ENCODE measurements around the gene DNER.

The DNER gene

DNA sequence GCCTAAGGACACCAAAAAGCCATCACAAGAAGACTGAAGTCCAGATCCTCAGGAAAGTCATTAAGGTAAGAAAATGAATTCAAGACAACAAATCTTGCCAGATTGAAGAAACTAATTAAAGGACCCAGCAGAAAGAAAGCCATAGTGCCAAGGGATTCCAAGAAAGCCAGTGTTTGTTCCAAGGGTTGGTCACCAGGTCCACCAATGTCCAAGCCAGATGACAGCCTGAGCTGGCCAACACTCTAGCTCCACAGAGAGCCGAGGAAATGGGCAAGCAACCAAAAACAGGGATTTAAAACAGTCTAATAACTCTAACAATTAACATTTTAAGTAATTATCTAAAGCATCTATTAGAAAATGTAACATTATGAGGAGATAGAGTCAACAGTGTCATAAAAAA is 49.2 kb downstream of the DNER start:
- no peak for ATAC-seq

DNA sequence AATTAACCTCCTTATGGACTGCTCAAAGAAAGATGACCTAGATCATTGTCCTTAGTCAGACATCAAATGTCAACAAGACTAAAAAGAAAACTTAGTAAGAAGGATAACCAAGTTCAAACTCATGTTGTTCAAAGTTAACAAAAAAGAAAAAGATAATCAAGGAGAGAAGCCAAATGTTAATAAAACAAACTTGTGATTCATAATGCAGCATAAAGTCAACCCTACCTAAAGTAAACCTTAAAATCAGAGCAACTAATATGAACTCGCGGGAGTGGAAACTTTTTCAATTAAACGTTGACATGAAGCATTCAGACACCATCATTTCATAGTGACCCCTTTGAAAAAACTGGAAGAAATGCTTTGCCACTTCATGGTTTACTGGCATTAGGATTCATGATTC is 52.9 kb downstream of the DNER start:
- ATAC-seq: no peak

DNA sequence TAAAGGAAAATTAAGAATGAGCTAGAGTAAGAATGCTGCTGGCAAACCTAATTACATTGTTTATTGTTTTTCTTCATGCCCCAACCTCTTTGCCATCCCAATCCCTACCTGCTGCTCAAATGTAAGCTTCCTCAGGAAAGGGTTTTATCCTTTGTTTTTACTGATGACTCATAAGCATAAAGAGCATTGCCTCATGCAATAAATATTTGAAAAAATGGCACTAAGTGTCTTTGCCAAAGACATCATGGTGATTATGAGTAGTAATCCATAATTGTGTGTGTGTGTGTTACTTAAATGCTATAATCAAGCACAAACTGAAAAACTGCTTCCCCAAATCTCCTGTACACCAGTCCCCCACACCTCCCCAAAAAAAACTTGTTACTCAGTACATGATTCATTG is 53.4 kb downstream of the DNER start:
- ATAC-seq: no peak

DNA sequence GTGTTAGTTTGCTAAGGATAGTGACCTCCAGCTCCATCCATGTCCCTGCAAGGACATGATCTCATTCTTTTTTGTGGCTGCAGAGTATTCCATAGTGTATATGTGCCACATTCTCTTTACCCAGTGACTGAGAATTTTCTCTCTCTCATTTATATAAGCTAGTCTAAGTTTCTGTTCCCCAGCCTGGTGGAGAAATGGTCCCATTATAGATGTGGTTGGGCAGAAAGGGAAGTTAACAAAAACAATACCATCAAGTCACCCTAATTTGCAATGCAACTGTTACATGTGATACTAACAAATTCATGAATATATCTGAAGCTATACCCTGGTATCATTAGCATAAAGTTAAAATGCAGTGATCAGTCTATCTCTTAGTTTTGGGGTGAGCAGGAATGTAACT is 54.0 kb downstream of the DNER start:
- ATAC-seq: no peak

DNA sequence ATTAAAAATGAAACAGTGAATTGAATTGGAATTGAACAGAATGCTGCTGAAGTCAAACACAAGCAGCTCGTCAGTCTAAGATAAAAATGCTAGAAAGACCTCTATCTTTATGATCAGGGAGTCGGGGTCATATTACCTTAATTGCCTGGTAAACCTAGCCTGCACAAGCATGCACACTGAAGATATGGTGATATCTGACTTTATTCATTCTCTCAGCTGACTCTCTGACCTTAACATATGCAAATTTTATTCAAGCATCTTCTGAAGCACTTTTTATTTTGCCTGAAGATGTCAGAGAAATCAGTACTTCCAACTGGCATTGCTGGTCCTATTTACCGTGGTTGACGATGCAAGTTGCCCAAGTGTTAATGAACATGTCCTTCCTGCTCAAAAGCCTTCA is 56.4 kb downstream of the DNER start:
- ATAC-seq: no peak

DNA sequence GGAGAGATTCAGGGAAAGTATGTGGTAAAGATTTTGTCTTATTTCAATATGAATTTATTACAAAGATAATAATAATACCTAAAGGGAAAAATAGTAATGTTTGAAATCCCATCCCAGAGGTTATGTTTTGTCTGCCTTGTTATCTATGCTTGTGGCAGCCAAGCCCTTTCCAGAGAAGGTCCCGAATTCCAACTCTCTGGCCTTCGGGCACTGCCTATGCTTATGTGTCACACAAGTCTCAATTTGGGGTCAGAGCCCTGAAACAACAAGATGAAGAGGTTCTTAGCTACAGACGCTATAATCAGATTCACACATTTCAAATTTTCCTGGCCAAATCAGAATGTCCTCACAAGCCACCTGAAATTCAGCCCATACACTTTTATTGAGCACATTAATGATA is 59.9 kb downstream of the DNER start:
- no peak for ATAC-seq

DNA sequence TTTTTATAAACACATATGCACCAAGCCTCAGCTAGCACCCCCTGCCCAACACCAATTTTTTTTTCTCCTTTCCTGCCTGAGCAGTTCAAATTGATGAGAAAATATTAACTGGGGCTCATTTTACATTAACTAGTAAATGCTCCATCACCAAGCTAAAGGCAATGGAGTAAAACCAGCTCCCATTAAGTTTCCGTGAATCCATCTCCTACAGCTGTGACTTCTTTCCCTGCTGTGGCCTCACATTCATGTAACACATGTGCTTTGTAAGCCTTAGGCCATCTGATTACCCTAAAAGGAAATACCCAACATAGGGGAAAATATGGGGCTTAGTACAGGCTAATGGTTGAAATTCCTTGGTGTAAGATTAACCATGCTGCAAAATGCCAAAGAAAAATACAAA is 60.8 kb downstream of the DNER start:
- ATAC-seq: no peak

DNA sequence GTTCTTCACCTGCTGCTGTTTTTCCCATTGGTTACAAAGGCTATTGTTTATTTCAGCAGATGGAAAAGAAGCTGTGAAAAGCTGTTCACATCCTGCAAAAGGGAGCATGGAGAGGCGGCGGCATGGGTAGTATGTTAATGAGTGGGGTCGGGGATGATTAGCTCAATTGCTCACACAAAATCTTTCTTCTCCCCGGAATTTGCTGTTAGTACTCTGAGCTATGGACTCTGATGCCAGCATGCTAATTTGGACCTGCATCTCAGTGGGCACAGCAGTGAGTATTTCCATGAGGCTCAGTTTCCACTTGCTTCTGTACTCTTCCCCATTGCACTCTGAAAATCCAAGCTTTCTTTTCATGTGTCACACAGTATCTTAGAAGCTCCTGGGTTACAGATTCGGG is 61.6 kb downstream of the DNER start:
- no peak for ATAC-seq

DNA sequence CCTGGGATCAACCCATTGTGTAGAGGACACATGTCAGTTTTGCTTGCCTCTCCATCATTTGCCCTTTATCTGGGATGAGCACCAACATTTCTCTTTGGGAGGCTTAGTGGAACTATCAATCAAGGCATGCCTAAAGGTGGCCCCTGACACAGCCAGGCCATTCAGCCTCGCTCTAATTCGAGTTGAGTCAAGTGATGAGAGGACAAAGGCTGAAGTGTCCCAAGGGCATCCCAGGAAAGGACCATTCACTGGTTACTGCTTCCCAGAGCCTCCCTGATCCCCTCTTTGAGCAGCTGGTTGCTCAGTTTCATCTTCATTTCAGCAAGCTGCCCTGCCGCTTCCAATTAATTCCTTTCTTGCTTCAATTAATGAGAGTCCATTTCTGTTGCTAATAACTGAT is 63.5 kb downstream of the DNER start:
- ATAC-seq: no peak

DNA sequence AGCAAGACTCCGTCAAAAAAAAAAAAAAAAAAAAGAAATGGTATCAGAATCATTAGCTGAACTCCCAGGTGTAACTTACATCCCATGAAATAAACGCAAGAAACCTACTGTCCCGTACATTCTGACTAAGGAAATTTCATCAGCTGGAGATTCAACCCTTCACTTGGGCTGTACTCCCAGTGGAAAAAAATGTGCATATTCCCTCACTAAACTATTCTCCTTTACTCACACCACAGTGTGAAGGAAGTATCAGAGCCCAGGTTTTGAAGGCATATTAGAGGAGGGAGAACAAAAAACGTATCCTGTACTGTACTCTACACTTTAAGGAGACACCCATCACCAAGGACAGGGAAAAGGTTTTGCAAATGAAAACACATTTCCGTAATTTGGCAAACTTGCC is 64.3 kb downstream of the DNER start:
- ATAC-seq: no peak

DNA sequence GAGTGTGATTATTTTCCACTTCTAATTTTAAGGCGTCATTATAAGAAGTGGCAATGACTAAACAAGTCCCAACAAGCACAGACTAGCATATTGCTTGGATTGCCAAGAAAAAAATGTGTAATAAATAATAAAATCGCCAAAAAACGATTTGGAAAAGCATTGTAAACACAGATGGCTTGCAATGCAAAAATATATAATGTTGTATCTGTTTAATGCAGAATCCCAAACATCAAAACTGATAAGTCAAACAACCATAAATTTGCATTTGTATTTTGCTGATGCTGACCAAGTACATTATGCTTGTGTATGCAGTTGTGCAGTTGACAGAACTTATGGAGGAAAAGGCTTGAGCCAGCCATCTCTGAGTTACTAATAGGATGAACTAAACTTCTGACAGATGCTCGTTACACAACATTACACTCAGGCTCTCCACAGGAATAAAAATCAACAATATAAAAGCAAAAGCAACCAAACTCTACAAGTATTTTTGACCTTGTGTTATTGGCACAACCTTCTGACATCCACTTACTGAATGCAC is 68.1 kb downstream of the DNER start:
- no peak for ATAC-seq

DNA sequence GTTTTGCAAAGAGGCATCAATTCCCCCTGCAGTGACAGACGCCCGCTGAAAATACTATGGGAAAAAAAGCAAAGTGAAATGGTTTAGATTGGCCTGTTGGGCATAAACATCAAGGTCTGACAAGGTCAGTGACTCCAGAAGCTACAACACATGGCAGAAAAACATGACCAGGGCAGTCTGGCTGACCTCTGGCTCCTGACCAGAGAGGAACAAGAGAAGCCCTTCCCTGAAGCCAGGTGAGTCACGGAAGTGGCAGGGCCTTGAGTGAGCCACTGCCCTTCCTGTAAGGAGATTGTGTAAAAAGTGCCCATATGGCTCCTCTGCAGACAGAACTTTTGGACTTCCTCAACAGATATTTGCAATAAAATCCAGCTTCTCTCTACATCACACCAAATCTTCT is 72.0 kb downstream of the DNER start:
- no peak for ATAC-seq

DNA sequence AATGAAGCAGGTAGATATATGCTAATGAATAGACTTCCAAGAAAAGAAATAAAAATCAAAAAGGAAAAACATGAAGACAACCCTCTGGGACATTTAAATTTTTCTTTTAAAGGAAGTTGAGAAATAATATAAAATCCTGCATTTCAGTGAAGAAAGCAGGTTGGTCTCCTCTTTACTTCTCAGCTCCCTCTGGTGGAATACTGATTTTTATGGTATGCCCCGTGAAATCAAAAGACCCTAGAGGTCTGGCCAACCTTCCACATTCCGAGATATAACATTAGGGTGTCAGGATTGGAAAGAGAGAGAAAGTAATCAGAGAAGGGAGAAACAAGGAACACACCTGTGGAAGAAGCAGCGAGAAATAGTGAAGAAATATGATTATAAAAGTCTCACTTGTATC is 72.7 kb downstream of the DNER start:
- ATAC-seq: no peak

DNA sequence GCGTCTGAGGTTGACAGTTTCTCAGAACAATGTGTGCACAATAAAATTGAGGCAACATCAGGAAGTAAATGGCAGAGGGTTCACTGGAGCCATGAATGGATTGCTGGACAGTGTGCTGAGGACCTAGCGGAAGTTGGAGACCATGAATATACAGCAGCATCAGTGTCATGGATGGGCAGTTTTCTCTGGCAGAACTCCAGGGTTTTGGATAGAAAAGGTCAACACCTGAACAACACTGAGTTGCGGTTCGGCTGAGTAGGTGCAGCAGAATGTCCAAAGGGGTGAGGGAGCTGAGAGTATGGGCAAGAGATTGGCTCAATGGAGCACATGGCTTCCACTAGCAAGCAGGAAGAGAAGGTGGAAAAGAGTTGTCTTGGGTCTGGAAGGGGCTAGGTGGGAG is 73.7 kb downstream of the DNER start:
- no peak for ATAC-seq

DNA sequence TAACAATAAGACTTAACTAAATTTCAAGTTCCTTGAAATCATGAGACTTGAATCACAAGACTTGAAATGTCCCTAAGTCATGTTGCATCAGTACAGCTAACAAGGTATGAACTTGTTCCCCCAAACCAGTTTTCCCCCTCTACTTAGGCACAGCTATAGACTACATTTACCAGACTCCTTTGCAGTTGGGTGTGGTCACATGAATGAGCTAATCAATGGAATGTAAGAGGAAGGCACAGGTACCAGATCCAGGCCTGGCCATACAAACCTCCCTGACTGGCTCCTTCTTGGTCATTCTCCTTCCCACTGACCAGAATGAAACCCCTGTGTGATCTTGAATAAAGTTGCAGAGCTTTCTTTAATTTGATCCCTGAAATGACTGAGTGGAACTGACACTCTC is 77.8 kb downstream of the DNER start:
- no peak for ATAC-seq

DNA sequence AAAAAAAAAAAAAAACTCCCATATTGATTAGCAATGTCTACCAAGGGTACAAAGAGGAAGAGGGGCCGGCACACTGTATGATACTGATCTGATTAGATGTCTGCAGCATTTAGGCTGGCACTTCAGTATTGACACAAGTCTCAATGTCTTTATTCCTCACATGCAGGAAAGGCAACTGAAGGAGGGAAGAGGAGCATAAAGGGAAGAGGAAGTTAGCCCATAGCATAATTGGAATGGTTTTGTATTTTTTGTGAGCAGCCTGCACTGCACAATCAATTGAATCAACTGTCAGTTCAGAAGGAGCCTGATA is 79.0 kb downstream of the DNER start:
- ATAC-seq: no peak

DNA sequence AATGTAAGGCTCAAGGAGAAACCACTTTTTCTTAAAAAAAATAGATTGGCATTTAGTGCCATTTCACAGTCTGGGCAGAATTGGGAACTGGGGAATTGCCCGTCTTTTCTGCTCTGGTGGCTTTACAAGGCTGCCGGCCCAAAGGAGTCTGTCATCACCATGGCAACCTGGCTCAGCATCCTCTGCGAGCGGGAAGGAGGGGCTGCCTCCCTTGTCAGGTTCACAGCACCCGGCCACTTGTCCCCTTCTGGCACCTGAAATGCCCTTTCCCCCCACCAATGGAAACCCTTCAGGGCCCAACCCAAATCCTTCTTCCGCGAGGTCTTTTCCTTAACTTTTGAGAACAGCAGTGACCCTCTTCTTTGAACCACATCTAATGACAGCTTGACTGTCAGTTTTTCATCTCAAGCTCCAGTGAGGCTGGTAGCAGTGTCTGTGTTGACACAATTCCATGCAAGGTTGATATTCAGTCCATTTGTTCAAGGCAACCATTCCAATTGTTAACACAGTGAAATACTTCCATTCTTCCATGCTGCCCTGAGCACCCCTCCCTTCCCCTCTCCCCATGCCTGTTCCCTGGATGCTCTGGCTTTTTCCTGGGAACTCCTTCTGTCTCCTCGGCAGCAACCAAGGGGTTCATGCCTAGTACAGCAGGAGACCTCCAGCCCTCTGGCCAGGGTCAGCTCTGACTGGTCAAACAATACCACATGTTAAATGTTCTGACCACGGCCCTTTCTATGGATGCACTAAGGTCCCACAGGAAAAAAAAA is 79.6 kb downstream of the DNER start:
- ATAC-seq: no peak

DNA sequence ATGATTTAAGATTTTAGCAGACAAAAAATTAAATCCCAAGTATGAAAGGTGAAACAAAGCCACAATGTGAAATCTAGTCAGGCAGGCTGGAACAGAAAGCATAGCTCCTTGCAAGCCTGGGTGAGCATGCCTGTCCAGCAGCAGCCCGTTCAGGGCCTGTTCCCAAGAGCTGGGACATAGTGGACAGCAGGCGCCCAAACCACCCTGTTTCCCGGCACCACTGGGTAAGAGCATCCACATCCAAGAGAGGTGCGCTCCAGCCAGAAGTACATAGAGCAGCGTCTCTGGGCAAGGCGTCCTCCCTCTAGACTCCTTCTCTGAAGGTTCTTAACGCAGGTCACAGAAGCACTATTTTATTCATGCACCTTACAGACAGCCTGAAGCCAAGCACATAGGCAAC is 80.8 kb downstream of the DNER start:
- ATAC-seq: no peak

DNA sequence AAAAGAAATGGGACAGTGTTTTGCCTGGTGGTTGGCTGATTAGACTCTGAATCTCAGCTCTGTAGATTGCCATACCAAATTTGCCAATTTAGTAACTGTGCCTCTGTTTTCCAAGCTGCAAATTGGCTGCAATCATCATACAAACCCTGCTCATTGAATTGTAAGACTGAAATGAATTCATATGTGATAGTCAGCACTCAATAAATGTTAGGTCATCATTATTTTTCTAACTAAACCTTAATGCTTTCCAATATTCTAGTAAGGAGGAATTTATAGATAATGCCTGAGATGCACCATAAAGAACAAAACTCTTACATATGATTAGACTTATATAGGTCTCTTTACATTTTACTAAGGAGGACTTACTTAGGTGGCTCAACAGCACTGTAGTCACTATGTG is 85.3 kb downstream of the DNER start:
- no peak for ATAC-seq

DNA sequence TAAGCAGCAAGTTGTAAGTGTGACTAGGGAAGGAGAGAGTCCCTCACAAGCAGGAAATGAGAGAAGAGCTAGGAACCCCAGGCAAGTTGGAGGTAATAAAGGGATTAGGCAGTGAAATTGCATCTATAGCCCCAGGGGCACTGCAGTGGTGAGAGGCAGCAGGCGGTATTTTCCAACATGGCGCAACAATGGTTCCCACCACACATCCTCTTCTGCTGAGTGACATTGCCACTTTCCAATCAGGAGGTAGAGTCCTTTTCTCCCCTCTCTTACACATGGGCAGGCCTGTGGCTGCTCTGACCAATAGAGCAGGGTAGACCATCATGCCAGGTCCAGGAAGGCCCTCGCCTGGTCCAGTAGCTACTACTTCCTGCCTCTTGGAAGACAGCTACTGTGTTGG is 86.6 kb downstream of the DNER start:
- no peak for ATAC-seq

DNA sequence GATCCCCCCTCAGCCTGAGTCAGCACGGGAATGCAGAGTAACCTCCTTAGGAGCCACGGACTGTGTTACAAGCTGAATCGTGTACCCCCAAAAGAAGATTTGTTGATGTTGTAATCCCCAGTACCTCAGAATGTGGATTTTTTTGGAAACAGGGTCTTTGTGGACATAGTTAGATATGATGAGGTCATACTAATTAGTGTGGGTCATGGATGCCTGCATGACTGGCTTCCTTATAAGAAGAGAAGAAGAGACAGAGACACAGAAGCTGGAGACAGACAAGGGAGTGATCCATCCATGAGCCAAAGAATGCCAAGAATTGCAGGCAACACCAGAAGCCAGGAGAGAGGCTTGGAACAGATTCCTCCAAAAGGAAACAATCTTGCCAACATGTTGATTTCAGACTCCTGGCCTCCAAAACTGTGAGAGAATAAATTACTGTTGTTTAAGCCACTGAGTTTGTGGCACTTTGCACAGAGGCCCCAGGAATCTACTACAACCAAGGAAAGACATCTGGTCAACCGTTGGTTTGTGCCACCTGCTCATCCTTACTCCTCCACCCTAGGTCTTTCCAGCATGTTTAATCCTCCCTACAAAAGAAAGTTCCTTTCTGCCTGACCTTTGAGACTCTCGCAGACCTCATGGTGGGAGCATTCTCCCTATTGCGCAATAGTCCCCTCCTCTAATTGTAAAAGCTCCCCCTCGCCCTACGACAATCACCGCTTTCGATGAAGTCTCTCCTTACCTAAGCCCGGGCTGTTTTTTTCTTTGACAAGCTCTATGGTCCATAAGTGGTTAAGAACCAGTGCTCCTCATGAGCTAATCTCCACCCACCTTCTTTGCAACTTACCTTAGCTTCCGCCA is 91.6 kb downstream of the DNER start:
- ATAC-seq: no peak

DNA sequence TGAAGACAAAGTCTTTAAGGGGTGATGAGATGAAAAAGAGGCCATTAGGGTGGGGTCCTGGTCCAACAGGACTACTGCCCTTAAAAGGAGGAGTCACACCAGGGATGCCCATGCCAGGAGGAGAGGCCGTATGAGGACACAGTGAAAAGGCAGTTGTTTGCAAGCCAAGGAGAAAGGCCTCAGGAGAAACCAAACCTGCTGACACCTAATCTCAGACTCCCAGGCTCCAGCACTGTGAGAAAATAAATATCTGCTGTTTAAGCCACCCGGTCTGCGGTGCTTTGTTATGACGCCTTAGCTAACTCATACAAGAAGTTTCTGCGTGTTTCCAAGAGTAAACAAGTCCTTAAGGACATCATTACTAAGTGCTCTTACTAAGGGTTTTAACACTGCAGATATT is 93.6 kb downstream of the DNER start:
- ATAC-seq: no peak

DNA sequence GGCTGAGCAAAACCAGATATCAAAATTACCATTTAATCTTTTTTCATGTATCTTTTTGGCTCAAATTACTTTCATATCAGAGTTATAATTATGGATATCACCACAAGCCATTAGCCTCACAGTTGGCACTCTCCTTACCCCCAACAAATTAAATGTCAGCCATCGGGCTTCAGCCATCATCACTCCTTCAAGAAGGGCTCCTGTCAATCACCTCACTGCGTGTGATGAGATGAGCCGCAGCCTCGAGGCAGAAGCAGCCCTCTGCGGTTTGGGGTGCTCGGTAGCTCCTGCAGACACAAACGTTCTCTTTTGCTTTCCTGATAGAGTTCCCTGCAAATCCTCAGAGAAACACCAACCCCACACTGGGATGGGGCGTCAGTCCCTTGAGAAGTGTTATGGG is 94.1 kb downstream of the DNER start:
- no peak for ATAC-seq

DNA sequence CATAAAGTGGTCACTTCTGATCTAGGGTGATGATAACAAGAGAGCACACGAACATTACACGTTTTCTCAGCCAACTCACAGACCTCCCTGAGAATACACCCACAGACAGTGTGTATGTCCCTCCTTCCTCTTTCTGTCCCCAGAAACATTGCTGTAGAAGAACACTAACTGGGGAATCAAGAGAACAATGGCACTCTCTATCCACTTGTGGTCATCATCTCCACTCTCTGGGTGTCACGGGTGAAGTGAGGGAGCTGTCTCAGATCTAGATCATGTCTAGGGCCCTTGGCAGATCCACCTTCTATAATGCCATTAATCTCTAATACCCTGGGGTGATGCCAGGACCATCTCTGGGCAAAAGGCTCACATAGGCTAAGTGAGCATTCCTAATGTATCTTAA is 97.9 kb downstream of the DNER start:
- ATAC-seq: no peak

All from activated CD4-positive, CD25-positive, alpha-beta regulatory T cell treated with anti-CD3 and anti-CD28 coated beads, Interleukin-2, amount 50 U/mL, for 24 hours (primary cell).